IMR-90 (cell line): Measurements from ENCODE around the gene COL19A1. TPM values are rescaled to one million over a fixed set of nuclear protein-coding genes. Genes with fewer than 3 reads are reported as not detected.

Source experiments
- ATAC-seq: fragments of 200-7000 bp; cut with Tn5 transposase; 2 replicates; pipeline ENCODE4 v1.9.1; 2020; ENCODE audit warnings: low read depth, mild to moderate bottlenecking, moderate library complexity
- BruUV-seq: library from RNA; stranded (reverse); fragments of 400-500 nt; replicated peaks from 2 replicates; lab custom pipeline; 2021; lab: Mats Ljungman, UMichigan
- CTCF ChIA-PET: fragments of 300-600 bp; formaldehyde crosslinking; extraction: SDS; loops from one replicate; lab custom pipeline; 2021; ENCODE audit warnings: antibody characterized with exemption; lab: Yijun Ruan, JAX
- POLR2A ChIA-PET: fragments of 300-600 bp; sonication (Branson Sonifier 250); formaldehyde crosslinking; loops from one replicate; lab custom pipeline; 2022; ENCODE audit warnings: antibody characterized with exemption; ENCODE audit not compliant: unreplicated experiment; lab: Charles Lee
- DNase-seq: peaks from one replicate; pipeline ENCODE4 v3.0.0; 2013
- H2AFZ ChIP-seq: replicated peaks from 2 replicates; pipeline ENCODE3; 2013; ENCODE audit warnings: low read length, mild to moderate bottlenecking; ENCODE audit not compliant: poor library complexity
- H2AK5ac ChIP-seq: 2 replicates; pipeline ENCODE4 v1.6.1; 2013; ENCODE audit warnings: low read depth, low read length, inconsistent platforms
- H2AK9ac ChIP-seq: replicated peaks from 2 replicates; pipeline ENCODE3; 2013; ENCODE audit warnings: mild to moderate bottlenecking, low read depth, low read length, moderate library complexity; ENCODE audit not compliant: poor library complexity
- H2BK120ac ChIP-seq: 2 replicates; pipeline ENCODE4 v1.6.1; 2013; ENCODE audit warnings: low read depth, low read length, inconsistent platforms
- H2BK15ac ChIP-seq: 3 replicates; pipeline ENCODE4 v1.6.1; 2013; ENCODE audit warnings: low read depth, low read length, inconsistent platforms
- H2BK20ac ChIP-seq: 2 replicates; pipeline ENCODE4 v1.6.1; 2013; ENCODE audit warnings: low read depth, mild to moderate bottlenecking, inconsistent platforms, low read length, moderate library complexity
- H2BK5ac ChIP-seq: 2 replicates; pipeline ENCODE4 v1.6.1; 2013; ENCODE audit warnings: mild to moderate bottlenecking, low read depth, low read length, inconsistent platforms; ENCODE audit not compliant: poor library complexity, severe bottlenecking
- H3K14ac ChIP-seq: replicated peaks from 2 replicates; pipeline ENCODE4 v1.6.1; 2013; ENCODE audit warnings: low read depth, low read length, inconsistent platforms
- H3K18ac ChIP-seq: 2 replicates; pipeline ENCODE4 v1.6.1; 2013; ENCODE audit warnings: low read depth, low read length, control low read depth
- H3K23ac ChIP-seq: 2 replicates; pipeline ENCODE4 v1.6.1; 2013; ENCODE audit warnings: low read depth, low read length, inconsistent platforms
- H3K27ac ChIP-seq: 2 replicates; pipeline ENCODE4 v1.5.1; 2013; ENCODE audit warnings: mild to moderate bottlenecking, control low read depth, low read length; ENCODE audit not compliant: insufficient read depth
- H3K27me3 ChIP-seq: 2 replicates; pipeline ENCODE4 v1.6.1; 2013; ENCODE audit warnings: low read length; ENCODE audit not compliant: control insufficient read depth, insufficient read depth
- H3K36me3 ChIP-seq: 2 replicates; pipeline ENCODE4 v1.6.1; 2013; ENCODE audit warnings: low read length, mixed read lengths; ENCODE audit not compliant: control insufficient read depth, insufficient read depth
- H3K4ac ChIP-seq: 2 replicates; pipeline ENCODE4 v1.6.1; 2013; ENCODE audit warnings: low read depth, low read length, inconsistent platforms
- H3K4me1 ChIP-seq: 2 replicates; pipeline ENCODE4 v1.6.1; 2013; ENCODE audit warnings: low read length, mixed read lengths; ENCODE audit not compliant: control insufficient read depth, insufficient read depth
- H3K4me2 ChIP-seq: 2 replicates; pipeline ENCODE4 v1.6.1; 2013; ENCODE audit warnings: low read depth, mild to moderate bottlenecking, control low read depth, low read length, moderate library complexity
- H3K4me3 ChIP-seq: 2 replicates; pipeline ENCODE4 v1.5.1; 2013; ENCODE audit warnings: low read depth, mild to moderate bottlenecking, control low read depth, low read length, moderate library complexity; ENCODE audit not compliant: insufficient read depth
- H3K56ac ChIP-seq: 2 replicates; pipeline ENCODE4 v1.6.1; 2013; ENCODE audit warnings: low read length, inconsistent platforms; ENCODE audit not compliant: insufficient read depth; ENCODE audit errors: extremely low read depth
- H3K79me1 ChIP-seq, 2 experiments: 2 replicates each; pipeline ENCODE4 v1.6.1; 2013; ENCODE audit warnings: low read length in 2 of 2, inconsistent platforms in 1 of 2, low read depth in 1 of 2
- H3K9ac ChIP-seq: 2 replicates; pipeline ENCODE4 v1.6.1; 2013; ENCODE audit warnings: low read depth, low read length, control low read depth
- H3K9me1 ChIP-seq: 2 replicates; pipeline ENCODE4 v1.6.1; 2013; ENCODE audit warnings: low read length, inconsistent platforms; ENCODE audit not compliant: insufficient read depth
- H3K9me3 ChIP-seq: 2 replicates; pipeline ENCODE4 v1.6.1; 2013; ENCODE audit warnings: low read length; ENCODE audit not compliant: control insufficient read depth, insufficient read depth
- H4K20me1 ChIP-seq: 2 replicates; pipeline ENCODE4 v1.6.1; 2013; ENCODE audit warnings: low read length, inconsistent platforms; ENCODE audit not compliant: insufficient read depth
- H4K5ac ChIP-seq: 2 replicates; pipeline ENCODE4 v1.6.1; 2013; ENCODE audit warnings: mild to moderate bottlenecking, low read depth, low read length, control low read depth
- H4K8ac ChIP-seq, 2 experiments: 2 replicates each; pipeline ENCODE4 v1.6.1; 2013; ENCODE audit warnings: low read depth in 2 of 2, low read length in 2 of 2, control low read depth in 1 of 2, inconsistent platforms in 1 of 2
- H4K91ac ChIP-seq: 2 replicates; pipeline ENCODE4 v1.6.1; 2013; ENCODE audit warnings: low read depth, low read length, inconsistent platforms; ENCODE audit not compliant: insufficient read depth
- CEBPB ChIP-seq: IDR thresholded peaks from 2 replicates; pipeline ENCODE4 v1.6.1; 2012; ENCODE audit warnings: low read depth, low read length, improper control_type of control experiment
- CHD1 ChIP-seq: IDR thresholded peaks from 2 replicates; pipeline ENCODE4 v1.6.1; 2012; ENCODE audit warnings: low read depth, low read length, improper control_type of control experiment
- CTCF ChIP-seq: conservative IDR thresholded peaks from 2 replicates; pipeline ENCODE4 v1.5.1; 2012; ENCODE audit warnings: mild to moderate bottlenecking, low read depth, low read length, improper control_type of control experiment
- MXI1 ChIP-seq: IDR thresholded peaks from 2 replicates; pipeline ENCODE4 v1.6.1; 2012; ENCODE audit warnings: low read depth, mild to moderate bottlenecking, low read length, moderate library complexity, borderline replicate concordance
- NFE2L2 ChIP-seq: fragments of 150-350 bp; IDR thresholded peaks from 2 replicates; pipeline ENCODE4 v1.6.1; 2016; ENCODE audit warnings: low read depth, mild to moderate bottlenecking, low read length
- RAD21 ChIP-seq: IDR thresholded peaks from 2 replicates; pipeline ENCODE4 v1.6.1; 2012; ENCODE audit warnings: low read length, improper control_type of control experiment
- RCOR1 ChIP-seq: IDR thresholded peaks from 2 replicates; pipeline ENCODE4 v1.6.1; 2012; ENCODE audit warnings: mild to moderate bottlenecking, low read length, improper control_type of control experiment; ENCODE audit not compliant: insufficient replicate concordance
- RFX5 ChIP-seq: IDR thresholded peaks from 2 replicates; pipeline ENCODE4 v1.8.0; 2012; ENCODE audit warnings: low read depth, mild to moderate bottlenecking, low read length, moderate library complexity
- SMC3 ChIP-seq: fragments of 150-350 bp; IDR thresholded peaks from 2 replicates; pipeline ENCODE4 v1.6.1; 2016; ENCODE audit warnings: low read depth, mild to moderate bottlenecking, antibody characterized with exemption, low read length, moderate library complexity
- WGBS, 2 experiments: methylation state at CpG; one replicate each; pipeline versions ENCODE4 v1.1.5 to v1.1.7; 2013; ENCODE audit warnings: missing lambda C conversion rate in 2 of 2; ENCODE audit not compliant: insufficient read length in 1 of 2; ENCODE audit errors: extremely low coverage in 2 of 2; 5-methylcytosine and 5-hydroxymethylcytosine counted together
- dilution Hi-C: fragments of 300-500 bp; cut with HindIII; formaldehyde crosslinking; loops from one replicate; pipeline ENCODE4 v1.14.3; 2018; ENCODE audit warnings: low sequenced_read_pairs; ENCODE audit not compliant: unreplicated experiment
- in situ Hi-C: fragments of 300-500 bp; cut with MboI; formaldehyde crosslinking; loops from 3 replicates; pipeline ENCODE4 v1.14.3; 2019; ENCODE audit warnings: low sequenced_read_pairs, inconsistent platforms, mixed read lengths
- intact Hi-C: fragments of 100-400 bp; cut with micrococcal nuclease; formaldehyde crosslinking; loops from 2 replicates; pipeline ENCODE4 v1.10.0; 2022
- polyA plus RNA-seq, 3 experiments: library from polyadenylated mRNA; depleted of rRNA; stranded (reverse); fragments of >200 nt; gene quantifications; 2 replicates each; pipeline ENCODE4 v1.2.3, GENCODE V29; 2012; ENCODE audit warnings: low replicate concordance in 1 of 3
- total RNA-seq: library from RNA; depleted of rRNA; stranded (reverse); fragments of >200 nt; gene quantifications from 2 replicates; pipeline ENCODE4 v1.2.3, GENCODE V29; 2012

Gene COL19A1
- total and polyA plus RNA-seq, 2 of the 4 experiments (the other 2 are of a cell fraction): under 0.01 TPM; not detected in 1

GRCh38 chr6:69957985-69958559 lies 91.7 kb downstream of the COL19A1 start:
- Histone ChIP-seq H3K27ac (no peak overlapping the region), H2BK20ac (no peak overlapping the region)
- DNase-seq: peak; percentile 4

More at GRCh38 chr6:69957985-69958559, 91.7 kb downstream of the COL19A1 start:
- Histone ChIP-seq H3K79me1 (no peaks in the 10 kb centered on the region), H3K4ac (no peak overlapping the region), H2AK5ac (no peak overlapping the region), H2AK9ac (no peak overlapping the region), H2AFZ (no peak overlapping the region), H4K5ac (no peak overlapping the region), H3K9me3 (no peaks in the 10 kb centered on the region), H3K9me1 (no peaks in the 10 kb centered on the region), H3K36me3 (no peaks in the 10 kb centered on the region), H2BK120ac (no peak overlapping the region), H3K4me2 (no peak overlapping the region), H3K56ac (no peak overlapping the region), H4K8ac (no peak overlapping the region), H3K14ac (no peak overlapping the region), H3K9ac (no peak overlapping the region), H3K4me3 (no peak overlapping the region), H3K27me3 (no peaks in the 10 kb centered on the region), H4K20me1 (no peaks in the 10 kb centered on the region), H2BK15ac (no peak overlapping the region), H3K18ac (no peak overlapping the region), H4K91ac (no peak overlapping the region), H3K23ac (no peak overlapping the region), H2BK5ac (no peak overlapping the region), H3K4me1 (no peaks in the 10 kb centered on the region)
- TF ChIP-seq CTCF (no peak), RFX5 (no peak), MXI1 (no peak), RCOR1 (no peak), SMC3 (no peak), CHD1 (no peak), CEBPB (no peak), RAD21 (no peak), NFE2L2 (no peak)
- dilution Hi-C loops: no loop called here
- CTCF ChIA-PET: no interaction called here
- ATAC-seq: no peak
- POLR2A ChIA-PET: no interaction called here
- no CpG with 5 or more reads among the region's 3 CpGs for whole genome bisulfite sequencing, 2 experiments
- in situ Hi-C loops: no loop called here
- intact Hi-C loops: no loop called here
- no TSS peak for BruUV-seq
